LNCaP clone FGC (cell line): ENCODE results near the gene APOL1.

ENCODE experiments used
- DNase-seq: peaks from one replicate; pipeline ENCODE4 v3.0.0-alpha.2; 2011; ENCODE audit warnings: low read depth
- H3K4me3 ChIP-seq: 2 replicates; pipeline ENCODE4 v1.5.1; 2011; ENCODE audit warnings: mild to moderate bottlenecking, low read depth, low read length, control low read depth
- TF ChIP-seq, protein P1 (sequence below): IDR thresholded peaks from 2 replicates; pipeline ENCODE4 v1.5.1; 2012; ENCODE audit warnings: mild to moderate bottlenecking; ENCODE audit not compliant: control insufficient read depth, insufficient read depth; ENCODE audit errors: extremely low read depth

Gene APOL1

DNA sequence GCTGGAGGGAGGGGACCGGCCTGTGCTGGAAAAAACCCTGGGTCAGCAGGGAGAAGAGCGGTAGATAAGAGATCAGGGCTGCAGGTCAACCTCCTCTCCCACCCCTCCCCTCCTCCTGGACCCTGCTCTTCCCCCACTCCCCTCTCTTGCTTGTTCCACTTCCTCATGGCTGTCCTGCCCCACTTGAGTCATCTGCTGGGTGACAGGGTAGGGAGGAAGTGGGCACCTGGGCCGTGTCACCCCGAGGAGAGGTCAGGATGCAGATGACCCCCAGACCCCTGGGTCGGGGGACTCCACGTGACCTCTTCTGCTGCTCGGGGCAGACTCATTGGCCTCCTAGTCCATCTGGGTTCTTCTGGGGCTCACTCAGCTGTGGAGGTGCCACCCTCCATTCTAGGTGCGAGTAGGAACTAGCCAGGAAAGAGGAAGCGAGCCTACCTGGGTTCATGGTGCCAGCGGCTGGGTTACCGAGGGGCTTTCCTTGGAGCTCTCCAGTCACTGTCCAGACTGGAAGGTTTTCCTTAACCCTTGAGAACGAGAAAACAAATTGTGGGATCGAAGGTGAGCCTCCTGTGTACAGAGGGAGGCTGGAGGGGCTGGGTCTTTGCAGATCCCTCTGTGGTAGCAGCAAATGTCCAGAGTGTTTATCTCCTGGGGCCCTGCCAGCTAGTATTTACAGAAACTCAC lies 20.1 kb upstream of the APOL1 start:
- H3K4me3 ChIP-seq = no peak overlapping the region
- TF ChIP-seq, protein P1, sequence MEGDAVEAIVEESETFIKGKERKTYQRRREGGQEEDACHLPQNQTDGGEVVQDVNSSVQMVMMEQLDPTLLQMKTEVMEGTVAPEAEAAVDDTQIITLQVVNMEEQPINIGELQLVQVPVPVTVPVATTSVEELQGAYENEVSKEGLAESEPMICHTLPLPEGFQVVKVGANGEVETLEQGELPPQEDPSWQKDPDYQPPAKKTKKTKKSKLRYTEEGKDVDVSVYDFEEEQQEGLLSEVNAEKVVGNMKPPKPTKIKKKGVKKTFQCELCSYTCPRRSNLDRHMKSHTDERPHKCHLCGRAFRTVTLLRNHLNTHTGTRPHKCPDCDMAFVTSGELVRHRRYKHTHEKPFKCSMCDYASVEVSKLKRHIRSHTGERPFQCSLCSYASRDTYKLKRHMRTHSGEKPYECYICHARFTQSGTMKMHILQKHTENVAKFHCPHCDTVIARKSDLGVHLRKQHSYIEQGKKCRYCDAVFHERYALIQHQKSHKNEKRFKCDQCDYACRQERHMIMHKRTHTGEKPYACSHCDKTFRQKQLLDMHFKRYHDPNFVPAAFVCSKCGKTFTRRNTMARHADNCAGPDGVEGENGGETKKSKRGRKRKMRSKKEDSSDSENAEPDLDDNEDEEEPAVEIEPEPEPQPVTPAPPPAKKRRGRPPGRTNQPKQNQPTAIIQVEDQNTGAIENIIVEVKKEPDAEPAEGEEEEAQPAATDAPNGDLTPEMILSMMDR = no peak
- no peak for DNase-seq

DNA sequence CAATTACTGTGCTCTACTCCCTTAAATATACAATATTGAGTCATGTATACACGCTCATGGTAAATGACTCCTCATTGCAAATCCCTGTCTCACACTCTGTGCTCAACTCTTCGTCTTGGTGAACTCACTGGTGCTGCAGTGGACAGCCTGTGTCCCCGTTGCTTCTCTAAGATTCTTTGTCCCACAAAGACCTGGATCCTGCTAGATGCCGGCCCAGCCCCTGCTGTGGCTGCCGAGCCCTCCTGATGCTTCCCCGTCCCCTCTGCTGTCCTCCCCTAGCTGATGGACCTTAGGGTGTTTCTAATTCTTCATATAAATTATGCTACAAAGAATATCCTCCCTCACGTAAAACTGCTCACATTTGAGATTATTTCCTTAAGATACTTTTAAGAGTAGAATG lies 19.1 kb upstream of the APOL1 start:
- no peak for DNase-seq
- TF ChIP-seq, protein P1 = no peak
- no peak overlapping the region for H3K4me3 ChIP-seq

DNA sequence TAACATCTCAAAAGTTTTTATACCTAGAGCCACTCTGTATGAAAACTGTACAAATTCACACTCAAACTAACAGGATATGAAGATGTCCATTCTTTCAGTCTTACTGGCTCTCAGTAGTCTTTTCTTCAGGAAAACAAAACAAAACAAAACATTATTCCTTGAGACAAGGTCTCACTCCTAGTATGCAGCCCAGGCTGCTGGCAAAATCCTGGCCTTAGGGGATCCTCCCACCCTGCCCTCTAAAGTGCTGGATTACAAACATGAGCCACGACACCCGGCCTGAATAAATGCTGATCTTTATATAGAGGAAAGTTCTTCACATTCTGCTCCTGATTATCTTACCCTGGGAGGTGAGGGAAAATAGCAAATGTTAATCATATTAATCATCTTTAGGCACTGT lies 18.7 kb upstream of the APOL1 start:
- DNase-seq = no peak
- TF ChIP-seq, protein P1 = no peak
- no peak overlapping the region for H3K4me3 ChIP-seq

DNA sequence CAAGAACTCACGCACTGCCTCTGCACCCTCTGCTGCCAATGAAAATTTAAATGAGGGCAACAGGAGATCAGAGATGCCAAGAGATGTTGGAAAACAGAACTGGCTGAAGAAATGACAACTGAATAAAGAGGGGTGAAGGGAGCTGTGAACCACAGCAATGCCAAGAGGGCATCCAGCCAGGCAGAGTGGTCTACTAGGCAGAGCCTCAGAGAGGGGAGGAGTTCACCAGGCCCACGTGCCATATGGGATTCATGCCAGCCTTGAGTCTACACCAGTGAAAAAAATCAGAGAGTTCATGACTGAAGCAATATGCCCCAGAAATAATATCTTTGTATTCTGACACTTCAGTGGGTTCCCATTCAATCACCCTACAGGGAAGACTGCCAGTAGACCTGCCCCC lies 18.0 kb upstream of the APOL1 start:
- TF ChIP-seq, protein P1 = no peak
- DNase-seq = no peak
- H3K4me3 ChIP-seq = no peak overlapping the region

DNA sequence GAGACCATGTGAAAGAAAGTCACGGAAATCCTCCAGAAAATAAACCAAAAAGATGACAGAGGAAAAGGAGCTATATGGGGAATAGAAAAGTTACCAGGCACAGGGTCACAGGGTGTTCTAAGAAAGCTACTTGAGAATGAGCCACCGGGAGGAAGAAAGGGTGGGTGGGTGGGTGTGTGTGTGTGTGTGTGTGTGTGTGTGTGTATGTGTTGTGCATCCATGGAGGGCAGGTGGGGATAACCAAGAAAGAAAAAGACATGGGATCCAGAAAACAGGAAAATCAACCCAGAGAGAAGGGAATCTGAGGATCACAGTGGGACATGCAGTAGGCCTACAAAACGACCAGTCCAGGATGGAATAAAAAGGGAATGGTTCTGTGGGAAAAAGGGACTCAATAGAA lies 17.3 kb upstream of the APOL1 start:
- H3K4me3 ChIP-seq = no peak overlapping the region
- TF ChIP-seq, protein P1 = no peak
- DNase-seq = no peak

DNA sequence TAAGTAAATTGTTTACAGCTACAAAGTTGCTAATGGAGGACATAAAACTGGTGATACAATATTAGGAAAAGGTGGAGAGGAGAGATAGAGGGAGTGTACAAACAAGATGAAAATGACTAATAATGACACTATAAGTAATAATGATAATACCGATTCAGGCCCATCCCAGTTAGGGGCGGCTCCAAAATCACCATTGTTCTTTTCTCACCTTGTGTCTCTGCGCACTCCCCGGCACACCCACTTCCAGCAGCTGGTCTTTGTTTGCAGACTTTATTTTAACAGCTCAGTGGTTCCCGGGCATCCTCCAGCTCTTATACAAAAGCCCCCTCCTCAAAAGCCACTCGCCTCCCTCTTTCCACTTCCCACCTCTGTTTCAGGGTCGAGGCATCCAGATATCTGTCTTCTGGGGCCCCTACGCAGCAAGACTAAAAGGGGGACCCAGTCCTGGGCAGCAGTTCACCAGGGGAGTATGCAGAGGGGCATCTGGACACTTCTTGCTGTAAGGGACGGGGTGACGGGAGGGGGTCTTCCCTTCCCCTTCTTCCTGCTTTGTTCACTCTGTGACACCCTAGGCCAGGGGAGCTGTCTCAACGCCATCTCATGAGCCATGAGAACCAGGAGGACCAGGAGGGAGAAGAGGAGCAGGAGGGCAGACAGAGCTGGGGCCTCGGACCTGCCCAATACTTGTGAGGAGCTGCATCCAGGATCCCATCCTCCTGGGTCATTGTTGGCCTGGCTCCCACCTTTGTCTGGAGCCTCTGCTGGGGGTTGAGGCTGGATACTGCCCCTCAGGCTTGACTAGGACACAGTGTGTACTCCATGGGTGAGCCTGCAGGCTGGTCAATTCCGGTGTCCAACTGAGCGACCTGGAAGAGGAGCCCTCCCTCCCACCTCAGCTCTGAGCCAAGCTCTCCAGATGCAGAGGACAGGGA lies 16.3 kb upstream of the APOL1 start:
- TF ChIP-seq, protein P1 = no peak
- DNase-seq = no peak
- H3K4me3 ChIP-seq = no peak overlapping the region
